Colonic mucosa (tissue), 4 donors: ENCODE results near the gene DLX3. TPM values are rescaled to one million over a fixed set of nuclear protein-coding genes. Genes with fewer than 3 reads are reported as not detected.

Experiments used
- DNase-seq: peaks from one replicate; pipeline ENCODE4 v3.0.0-alpha.2; 2020
- H3K27ac ChIP-seq: fragments of 200-600 bp; one replicate; pipeline ENCODE4 v1.8.0; 2021
- H3K27me3 ChIP-seq: fragments of 200-600 bp; one replicate; pipeline ENCODE4 v1.8.0; 2021
- H3K36me3 ChIP-seq: fragments of 200-600 bp; one replicate; pipeline ENCODE4 v1.8.0; 2021
- H3K4me1 ChIP-seq: fragments of 200-600 bp; one replicate; pipeline ENCODE4 v1.8.0; 2021; ENCODE audit warnings: mild to moderate bottlenecking
- H3K4me3 ChIP-seq: fragments of 200-600 bp; one replicate; pipeline ENCODE4 v1.8.0; 2021
- H3K9ac ChIP-seq, 2 donors: one replicate each; pipeline ENCODE4 v1.7.0; 2013; ENCODE audit warnings: control low read depth in 2 of 2, low read depth in 2 of 2, low read length in 2 of 2
- H3K9me3 ChIP-seq: fragments of 200-600 bp; one replicate; pipeline ENCODE4 v1.8.0; 2021
- intact Hi-C: fragments of 100-400 bp; cut with DNase I; formaldehyde crosslinking; loops from one replicate; pipeline ENCODE4 v1.14.1; 2022
- total RNA-seq, 2 donors: library from RNA; stranded (reverse); fragmentation: NEBNext Ultra II Directional in 1 of 2; extraction: Animal tissue kit (Norgen Biotek cat#: 25700) in 1 of 2; gene quantifications; one replicate each; pipeline ENCODE4 v1.2.1, GENCODE V29; 2021
- TF ChIP-seq, protein P1 (sequence below): fragments of 200-600 bp; IDR thresholded peaks from one replicate; pipeline ENCODE4 v1.8.0; 2022; ENCODE audit warnings: antibody characterized with exemption, mild to moderate bottlenecking
- donor health status: healthy.
- donor health status: DM: no; HTN: no; CAD: no.
- donor health status: DM: no; HTN: no; CAD: no.

Gene DLX3
- total RNA-seq, 2 donors from 2014 or later, result 0.21 TPM; not detected in 1

DNA sequence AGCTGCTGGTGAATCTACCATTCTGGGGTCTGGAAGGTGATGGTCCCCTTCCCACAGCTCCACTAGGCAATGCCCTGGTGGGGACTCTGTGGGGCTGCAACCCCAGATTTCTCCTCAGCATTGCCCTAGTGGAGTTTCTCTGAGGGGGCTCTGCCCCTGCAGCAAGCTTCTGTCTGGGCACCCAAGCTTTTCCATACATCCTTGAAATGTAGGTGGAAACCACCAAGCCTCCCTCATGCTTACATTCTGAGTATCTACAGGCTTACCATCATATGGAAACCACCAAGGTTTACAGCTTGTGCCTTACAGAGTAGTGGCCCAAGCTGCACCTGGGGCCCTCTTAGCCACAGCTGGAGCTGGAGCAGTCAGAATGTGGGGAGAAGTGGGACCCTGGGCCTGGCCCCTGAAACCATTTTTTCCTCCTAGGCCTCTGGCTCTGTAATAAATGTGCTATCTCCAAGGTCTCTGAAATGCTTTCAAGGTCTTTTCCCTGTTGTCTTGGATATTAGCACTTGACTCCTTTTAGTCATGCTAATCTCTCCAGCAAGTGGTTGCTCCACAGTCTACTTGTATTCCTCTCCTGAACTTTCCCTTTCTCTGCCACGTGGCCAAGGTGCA is 19.6 kb upstream of the DLX3 start:
- Histone ChIP-seq H3K4me3 (no peak overlapping the region), H3K4me1 (no peaks in the 10 kb centered on the region), H3K36me3 (no peaks in the 10 kb centered on the region), H3K9me3 (no peaks in the 10 kb centered on the region), H3K27ac (no peak overlapping the region), H3K27me3 (no peaks in the 10 kb centered on the region), H3K9ac (no peak overlapping the region)
- TF ChIP-seq, protein P1, sequence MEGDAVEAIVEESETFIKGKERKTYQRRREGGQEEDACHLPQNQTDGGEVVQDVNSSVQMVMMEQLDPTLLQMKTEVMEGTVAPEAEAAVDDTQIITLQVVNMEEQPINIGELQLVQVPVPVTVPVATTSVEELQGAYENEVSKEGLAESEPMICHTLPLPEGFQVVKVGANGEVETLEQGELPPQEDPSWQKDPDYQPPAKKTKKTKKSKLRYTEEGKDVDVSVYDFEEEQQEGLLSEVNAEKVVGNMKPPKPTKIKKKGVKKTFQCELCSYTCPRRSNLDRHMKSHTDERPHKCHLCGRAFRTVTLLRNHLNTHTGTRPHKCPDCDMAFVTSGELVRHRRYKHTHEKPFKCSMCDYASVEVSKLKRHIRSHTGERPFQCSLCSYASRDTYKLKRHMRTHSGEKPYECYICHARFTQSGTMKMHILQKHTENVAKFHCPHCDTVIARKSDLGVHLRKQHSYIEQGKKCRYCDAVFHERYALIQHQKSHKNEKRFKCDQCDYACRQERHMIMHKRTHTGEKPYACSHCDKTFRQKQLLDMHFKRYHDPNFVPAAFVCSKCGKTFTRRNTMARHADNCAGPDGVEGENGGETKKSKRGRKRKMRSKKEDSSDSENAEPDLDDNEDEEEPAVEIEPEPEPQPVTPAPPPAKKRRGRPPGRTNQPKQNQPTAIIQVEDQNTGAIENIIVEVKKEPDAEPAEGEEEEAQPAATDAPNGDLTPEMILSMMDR, result no peak
- intact Hi-C loops, result no loop called here
- no peak for DNase-seq

DNA sequence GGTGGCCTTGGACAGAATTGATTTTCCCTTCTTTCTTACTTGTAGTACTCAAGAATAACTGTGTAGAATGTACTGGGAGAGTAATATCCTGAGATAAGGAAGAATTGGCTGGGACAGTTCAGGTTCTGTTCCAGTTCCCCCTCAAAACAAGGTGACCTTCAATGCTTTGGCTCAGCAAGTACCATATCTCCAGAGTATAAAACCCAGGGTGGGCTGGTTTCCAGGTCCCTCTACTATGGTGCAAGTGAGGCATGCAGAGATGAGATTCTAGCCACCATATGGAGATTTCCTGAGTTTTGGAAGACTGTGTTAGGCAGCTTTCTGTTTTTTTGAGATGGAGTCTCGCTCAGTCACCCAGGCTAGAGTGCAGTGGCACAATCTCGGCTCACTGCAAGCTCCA is 18.1 kb upstream of the DLX3 start:
- intact Hi-C loops, result no loop called here
- Histone ChIP-seq H3K36me3 (no peaks in the 10 kb centered on the region), H3K27me3 (no peaks in the 10 kb centered on the region), H3K27ac (no peak overlapping the region), H3K4me1 (no peaks in the 10 kb centered on the region), H3K9ac (no peak overlapping the region), H3K9me3 (no peaks in the 10 kb centered on the region), H3K4me3 (no peak overlapping the region)
- TF ChIP-seq, protein P1, result no peak
- no peak for DNase-seq

DNA sequence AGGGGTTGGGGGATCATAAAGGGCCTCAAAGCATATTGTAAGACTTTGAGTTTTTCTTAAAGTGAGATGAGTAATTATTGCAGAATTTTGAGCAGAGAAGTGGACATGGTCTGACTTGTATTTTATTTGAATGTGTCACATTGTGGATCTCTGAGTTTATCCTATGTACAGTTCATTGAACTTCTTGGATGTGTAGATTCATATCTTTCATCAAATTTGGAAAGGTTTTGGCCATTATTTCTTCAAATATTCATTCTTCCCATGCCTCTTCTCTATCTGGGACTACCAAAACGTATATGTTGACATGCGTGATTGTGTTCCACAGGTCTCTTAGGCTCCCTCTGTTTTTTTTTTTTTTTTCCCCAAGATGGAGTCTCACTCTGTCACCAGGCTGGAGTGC is 14.3 kb upstream of the DLX3 start:
- intact Hi-C loops, result no loop called here
- Histone ChIP-seq H3K27ac (no peak overlapping the region), H3K9me3 (no peaks in the 10 kb centered on the region), H3K27me3 (no peaks in the 10 kb centered on the region), H3K4me3 (no peak overlapping the region), H3K36me3 (no peaks in the 10 kb centered on the region), H3K4me1 (no peaks in the 10 kb centered on the region), H3K9ac (no peak overlapping the region)
- no peak for DNase-seq
- TF ChIP-seq, protein P1, result no peak

DNA sequence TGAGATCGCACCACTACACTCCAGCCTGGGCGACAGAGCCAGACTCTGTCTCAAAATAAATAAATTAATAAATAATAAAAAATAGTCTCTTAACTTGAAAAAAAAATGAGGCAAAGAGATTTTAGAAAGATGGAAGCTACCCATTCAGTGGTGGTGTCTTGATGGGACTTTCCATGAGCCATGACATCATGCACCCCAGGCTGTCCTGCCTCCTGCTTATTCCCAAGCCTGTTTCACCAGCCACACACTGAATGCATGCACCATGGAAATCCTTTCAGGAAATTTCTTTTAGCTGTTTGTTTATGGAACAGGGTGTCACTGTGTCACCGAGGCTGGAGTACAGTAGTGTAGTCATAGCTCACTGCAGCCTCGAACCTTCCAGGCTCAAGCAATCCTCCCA is 8.9 kb upstream of the DLX3 start:
- intact Hi-C loops, result no loop called here
- no peak for DNase-seq
- peaks cover 16% of the 10 kb centered on the region for H3K27me3 ChIP-seq

DNA sequence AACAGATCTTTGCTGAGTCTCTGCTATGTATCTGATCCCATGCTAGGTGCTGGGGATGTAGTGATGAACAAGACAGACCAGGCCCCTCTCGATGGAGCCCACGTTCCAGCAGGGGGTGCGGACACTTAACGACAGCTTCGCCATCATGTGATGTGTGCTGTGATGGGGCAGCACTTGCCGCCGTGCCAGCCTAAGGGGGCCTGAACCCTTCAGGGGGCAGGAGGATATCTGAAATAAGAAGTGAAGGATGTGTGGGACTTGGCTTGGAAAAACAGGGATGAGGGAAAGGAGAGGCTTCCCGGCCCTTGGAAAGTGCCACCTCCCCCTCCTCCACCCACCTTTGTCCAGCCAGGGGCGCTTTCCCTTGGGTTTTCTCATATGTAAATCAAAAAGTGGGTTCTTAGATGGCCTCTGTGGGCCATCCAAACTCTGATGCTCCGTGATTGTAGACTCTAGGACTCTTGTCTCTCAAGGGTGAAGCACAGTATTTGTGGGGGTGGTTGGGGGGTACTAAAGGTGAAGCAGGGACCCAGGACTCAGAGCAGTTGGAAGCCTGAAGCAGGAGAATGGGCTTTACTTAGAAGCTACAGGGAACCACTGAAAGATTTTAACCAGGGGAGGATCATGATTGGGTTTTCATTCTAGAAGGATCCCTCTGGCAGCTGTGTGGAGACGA is 4.0 kb upstream of the DLX3 start:
- Histone ChIP-seq H3K27me3 (peaks cover 51% of the 10 kb centered on the region), H3K36me3 (no peaks in the 10 kb centered on the region), H3K4me1 (peaks cover 11% of the 10 kb centered on the region), H3K9me3 (no peaks in the 10 kb centered on the region), H3K9ac (no peak overlapping the region), H3K27ac (no peak overlapping the region), H3K4me3 (no peak overlapping the region)
- intact Hi-C loops, result loop anchor here (2.0 to 5.0 kb wide), 3 partner anchors 117 to 432 kb away; no protein-coding TSS in a partner anchor
- no peak for DNase-seq
- TF ChIP-seq, protein P1, result no peak

More for the DNA sequence above, 8.9 kb upstream of the DLX3 start:
- Histone ChIP-seq H3K4me1 (no peaks in the 10 kb centered on the region), H3K4me3 (no peak overlapping the region), H3K36me3 (no peaks in the 10 kb centered on the region), H3K9ac (no peak overlapping the region), H3K27ac (no peak overlapping the region), H3K9me3 (no peaks in the 10 kb centered on the region)
- TF ChIP-seq, protein P1, result no peak
